A673 (cell line): ENCODE data around the gene CHRNA1.

Experiments used
- CTCF ChIP-seq: fragments of 300-800, 200-600 bp; sonication (generic); conservative IDR thresholded peaks from 2 replicates; pipeline ENCODE4 v1.5.1; 2017; ENCODE audit warnings: low read depth, mild to moderate bottlenecking, antibody characterized with exemption, low read length, moderate library complexity, mixed read lengths
- EZH2 ChIP-seq: fragments of 200-600 bp; sonication (generic); IDR thresholded peaks from 2 replicates; pipeline ENCODE4 v1.6.1; 2017; ENCODE audit warnings: borderline replicate concordance, low read depth, mild to moderate bottlenecking, mixed read lengths, antibody characterized with exemption, low read length; ENCODE audit not compliant: poor library complexity, severe bottlenecking

GRCh38 chr2:174794851-174795374, 30.6 kb upstream of the CHRNA1 start:
- no peak for TF ChIP-seq CTCF
- no peak for TF ChIP-seq EZH2
